GM11168 (cell line): ENCODE results near the gene ZNF536.
"Not testable (repeated sequence)": the region's sequence is repeated elsewhere in the genome, so short reads cannot be mapped to it uniquely, and the experiment has no call there.

ENCODE experiments used
- in situ Hi-C: fragments of 300-500 bp; cut with MboI; formaldehyde crosslinking; loops from one replicate; pipeline ENCODE4 v1.12.0; 2022; ENCODE audit warnings: low sequenced_read_pairs; ENCODE audit not compliant: unreplicated experiment

ZNF536 gene

DNA sequence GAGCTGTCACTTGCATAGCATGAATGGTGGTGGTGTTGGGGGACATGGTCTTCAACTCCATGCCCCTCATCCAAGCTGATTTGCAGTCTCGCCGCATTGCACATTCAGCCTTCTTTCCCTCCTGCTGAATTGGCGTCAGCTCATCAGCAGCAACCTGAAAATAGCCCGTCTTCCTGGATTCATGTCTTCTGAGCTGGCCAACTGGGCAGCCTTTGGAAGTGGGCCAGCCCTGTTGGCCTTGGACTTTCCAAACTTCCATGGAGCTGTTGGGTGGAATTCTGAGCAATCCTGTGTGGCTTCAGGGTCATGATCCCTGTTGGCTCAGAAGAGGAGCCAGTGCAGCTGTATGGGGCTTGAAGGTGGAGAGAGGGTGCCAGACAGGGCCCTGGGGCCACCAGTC, 68.8 kb downstream of the ZNF536 start:
- in situ Hi-C loops = no loop called here

DNA sequence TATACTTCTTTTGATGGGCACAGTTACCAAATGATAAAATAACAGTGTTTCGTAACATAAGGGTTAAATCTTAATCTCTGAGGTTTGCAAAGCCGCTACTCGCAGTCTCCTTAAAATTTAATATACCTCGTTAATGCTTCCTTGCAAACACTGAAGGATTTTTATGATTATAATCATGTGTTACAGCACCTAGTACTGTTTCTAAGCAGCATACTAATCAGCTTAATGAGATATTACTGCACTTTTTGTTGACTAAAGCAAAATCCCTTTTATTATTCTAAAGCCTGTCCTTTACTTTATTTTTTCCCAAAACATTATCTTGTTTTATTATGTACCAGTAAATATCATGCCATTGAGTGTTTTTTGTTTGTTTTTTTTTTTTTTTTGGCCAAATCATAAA, 70.5 kb downstream of the ZNF536 start:
- in situ Hi-C loops = no loop called here

DNA sequence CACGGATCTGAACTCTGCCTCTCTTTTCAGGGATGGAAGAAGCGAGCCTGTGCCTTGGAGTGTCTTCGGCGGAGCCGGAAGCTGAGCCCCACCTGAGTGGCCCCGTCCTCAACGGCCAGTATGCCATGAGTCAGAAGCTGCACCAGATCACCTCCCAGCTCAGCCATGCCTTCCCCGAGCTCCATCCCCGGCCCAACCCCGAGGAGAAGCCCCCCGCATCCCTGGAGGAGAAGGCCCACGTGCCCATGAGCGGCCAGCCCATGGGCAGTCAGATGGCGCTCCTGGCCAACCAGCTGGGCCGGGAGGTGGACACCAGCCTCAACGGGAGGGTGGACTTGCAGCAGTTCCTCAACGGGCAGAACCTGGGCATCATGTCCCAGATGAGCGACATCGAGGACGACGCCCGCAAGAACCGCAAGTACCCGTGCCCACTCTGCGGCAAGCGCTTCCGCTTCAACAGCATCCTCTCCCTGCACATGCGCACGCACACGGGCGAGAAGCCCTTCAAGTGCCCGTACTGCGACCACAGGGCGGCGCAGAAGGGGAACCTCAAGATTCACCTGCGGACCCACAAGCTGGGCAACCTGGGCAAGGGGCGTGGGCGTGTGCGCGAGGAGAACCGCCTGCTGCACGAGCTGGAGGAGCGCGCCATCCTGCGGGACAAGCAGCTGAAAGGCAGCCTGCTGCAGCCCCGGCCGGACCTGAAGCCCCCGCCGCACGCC, 71.5 kb downstream of the ZNF536 start:
- in situ Hi-C loops = no loop called here

DNA sequence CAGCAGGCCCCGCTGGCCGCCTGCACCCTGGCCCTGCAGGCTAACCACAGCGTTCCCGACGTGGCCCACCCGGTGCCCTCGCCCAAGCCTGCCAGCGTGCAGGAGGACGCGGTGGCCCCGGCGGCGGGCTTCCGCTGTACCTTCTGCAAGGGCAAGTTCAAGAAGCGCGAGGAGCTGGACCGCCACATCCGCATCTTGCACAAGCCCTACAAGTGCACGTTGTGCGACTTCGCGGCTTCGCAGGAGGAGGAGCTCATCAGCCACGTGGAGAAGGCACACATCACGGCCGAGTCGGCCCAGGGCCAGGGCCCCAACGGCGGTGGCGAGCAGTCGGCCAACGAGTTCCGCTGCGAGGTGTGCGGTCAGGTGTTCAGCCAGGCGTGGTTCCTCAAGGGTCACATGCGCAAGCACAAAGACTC, 72.1 kb downstream of the ZNF536 start:
- in situ Hi-C loops = no loop called here

DNA sequence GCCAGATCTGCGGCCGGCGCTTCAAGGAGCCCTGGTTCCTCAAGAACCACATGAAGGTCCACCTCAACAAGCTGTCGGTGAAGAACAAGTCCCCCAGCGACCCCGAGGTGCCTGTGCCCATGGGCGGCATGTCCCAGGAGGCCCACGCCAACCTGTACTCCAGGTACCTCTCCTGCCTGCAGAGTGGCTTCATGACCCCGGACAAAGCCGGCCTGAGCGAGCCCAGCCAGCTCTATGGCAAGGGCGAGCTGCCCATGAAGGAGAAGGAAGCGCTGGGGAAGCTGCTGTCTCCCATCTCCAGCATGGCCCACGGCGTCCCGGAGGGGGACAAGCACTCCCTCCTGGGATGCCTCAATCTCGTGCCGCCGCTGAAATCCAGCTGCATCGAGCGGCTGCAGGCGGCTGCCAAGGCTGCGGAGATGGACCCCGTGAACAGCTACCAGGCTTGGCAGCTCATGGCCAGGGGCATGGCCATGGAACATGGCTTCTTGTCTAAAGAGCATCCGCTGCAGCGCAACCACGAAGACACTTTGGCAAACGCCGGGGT, 72.6 kb downstream of the ZNF536 start:
- in situ Hi-C loops = no loop called here

DNA sequence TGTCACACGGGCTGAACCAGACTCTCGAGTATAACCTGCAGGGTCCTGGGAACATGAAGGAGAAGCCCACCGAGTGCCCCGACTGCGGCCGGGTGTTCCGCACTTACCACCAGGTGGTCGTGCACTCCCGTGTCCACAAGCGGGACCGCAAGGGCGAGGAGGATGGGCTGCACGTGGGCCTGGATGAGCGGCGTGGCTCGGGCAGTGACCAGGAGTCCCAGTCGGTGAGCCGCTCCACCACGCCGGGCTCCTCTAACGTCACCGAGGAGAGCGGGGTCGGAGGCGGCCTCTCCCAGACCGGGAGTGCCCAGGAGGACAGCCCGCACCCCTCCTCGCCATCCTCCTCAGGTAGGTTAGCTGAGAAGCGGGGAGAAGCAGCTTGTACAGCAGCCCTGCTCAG, 73.2 kb downstream of the ZNF536 start:
- in situ Hi-C loops = no loop called here

DNA sequence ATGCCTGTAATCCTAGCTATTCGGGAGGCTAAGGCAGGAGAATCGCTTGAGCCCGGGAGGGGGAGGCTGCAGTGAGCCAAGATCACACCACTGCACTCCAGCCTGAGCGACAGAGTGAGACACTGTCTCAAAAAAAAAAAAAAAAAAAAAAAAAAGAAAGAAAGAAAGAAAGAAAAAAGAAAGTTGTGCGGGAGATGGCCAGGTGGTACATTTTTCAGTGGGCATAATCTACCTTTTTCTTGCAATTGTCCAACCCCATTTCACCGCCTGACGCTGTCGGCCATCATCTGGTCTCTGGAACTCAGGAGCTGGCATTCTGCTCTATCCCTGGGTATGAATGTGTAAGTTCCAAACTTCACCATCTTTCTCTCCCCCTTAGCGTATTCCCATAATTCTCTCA, 73.9 kb downstream of the ZNF536 start:
- in situ Hi-C loops = not testable (repeated sequence)

DNA sequence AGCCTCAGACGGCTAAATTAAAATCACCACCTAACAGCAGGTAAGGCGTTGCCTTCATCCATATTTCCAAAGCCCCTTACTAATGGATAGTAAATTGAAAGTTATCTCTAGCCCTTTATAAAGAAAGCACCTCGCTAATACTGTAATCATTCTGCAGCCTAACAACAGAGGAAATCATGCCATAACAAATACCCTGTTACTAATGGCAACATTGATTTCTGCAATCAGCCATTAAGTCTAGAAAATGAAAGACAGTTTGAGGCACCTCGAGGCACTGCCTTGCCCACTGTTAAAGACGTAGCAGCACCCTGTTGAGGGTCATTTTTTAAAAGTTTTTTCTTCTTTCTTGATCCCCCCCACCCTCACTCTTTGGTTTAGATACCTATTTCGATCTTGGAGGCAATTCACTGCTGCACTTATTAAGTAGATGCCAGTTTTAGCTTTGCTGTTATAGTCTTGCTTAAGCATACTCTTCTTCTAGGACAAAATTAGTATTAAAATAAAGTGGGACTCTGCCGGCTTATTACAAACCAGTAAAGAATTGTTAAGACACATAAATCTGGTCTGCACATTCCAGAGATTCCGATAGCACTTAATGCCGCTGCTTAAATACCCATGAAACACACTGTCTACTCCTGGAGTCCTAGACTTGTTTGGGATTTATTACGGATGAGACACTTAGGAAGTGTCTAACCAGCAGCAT, 74.8 kb downstream of the ZNF536 start:
- in situ Hi-C loops = no loop called here

DNA sequence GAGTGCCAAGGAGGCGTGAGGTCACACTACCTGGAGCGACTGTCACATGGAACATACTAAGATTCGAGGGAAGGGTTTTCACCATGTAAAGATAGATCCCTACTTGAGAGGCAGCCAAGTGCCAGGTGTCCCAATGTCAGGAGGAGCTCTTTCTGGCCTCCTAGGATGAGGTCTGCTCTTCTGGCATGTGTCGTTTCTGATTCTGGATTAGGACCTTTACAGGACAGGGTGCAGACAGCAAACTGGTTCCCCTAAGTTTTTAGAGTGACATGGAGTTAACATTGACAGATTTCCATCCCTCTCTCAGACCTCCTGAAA, 75.3 kb downstream of the ZNF536 start:
- in situ Hi-C loops = no loop called here

DNA sequence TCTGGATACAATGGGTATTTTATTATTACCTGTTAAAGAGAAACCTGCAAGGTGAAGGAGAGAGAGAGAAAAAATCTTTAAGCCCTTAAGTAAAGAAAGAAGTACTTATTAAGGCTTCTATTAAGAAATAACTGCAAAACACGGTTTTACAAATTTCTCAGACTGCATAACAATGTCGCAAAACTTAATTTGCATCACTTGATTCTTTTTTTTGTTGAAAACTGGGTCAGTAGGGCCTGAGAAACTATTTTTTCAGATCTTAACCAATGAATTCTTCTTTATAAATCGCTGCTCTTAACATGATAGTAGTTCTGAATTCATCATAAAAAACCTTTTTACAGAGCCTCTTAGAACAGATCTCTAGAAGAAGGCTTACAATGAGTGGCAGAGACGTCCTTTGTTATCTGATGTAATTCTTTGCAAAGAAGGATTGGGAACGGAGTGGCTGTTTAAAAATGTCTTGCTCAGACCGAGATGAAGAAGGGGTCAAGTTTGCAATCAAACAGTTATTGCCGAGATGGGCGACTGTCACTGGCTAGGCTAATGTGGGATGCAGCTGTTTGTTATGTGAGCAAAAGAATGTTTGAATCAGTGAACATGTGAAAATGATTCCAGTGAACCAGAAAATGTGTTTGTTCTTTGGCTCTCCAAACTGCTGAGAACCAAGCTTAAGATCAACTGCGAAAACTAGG, 76.3 kb downstream of the ZNF536 start:
- in situ Hi-C loops = no loop called here

DNA sequence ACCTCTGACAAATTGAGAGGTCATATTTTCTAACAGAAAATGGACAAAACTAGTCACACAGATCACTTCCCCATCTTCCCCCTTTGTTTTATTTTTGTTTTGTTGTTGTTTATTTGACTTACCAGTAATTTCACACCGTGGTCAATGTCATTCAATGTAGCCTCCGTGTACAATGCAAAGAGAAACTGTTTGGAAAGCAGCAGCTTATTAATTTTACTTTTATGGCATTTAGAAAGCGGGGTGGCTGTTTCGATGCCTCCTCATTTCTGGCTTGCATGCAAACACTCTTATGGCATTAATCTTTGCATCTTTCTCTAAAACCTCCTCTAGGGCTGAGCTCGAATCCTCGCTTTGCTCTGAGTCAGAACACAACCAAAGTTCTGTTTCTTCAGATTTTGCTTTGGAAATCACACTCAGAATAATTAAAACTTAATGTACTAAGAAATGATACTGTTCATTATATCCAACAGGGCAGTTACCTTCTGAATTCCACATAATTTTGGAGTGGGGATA, 77.0 kb downstream of the ZNF536 start:
- in situ Hi-C loops = no loop called here

DNA sequence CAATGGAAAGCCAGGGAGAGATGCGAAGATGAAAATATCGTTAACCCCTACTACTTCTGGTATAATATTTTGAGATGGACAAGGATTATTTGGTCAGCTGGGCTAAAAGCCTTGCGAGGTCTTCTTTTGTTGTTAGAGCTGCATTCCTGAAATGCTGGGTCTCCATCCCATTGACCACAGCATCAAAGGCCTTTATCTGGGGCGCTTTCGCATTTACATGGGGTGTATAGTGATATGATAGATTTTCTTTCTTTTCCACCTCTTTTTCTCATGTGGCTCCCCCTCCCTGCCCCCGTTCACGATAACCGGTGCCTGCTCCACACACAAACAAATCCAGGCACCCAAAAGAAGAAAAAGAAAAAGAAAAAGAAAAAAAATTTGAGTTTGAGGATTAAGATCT, 77.5 kb downstream of the ZNF536 start:
- in situ Hi-C loops = no loop called here

DNA sequence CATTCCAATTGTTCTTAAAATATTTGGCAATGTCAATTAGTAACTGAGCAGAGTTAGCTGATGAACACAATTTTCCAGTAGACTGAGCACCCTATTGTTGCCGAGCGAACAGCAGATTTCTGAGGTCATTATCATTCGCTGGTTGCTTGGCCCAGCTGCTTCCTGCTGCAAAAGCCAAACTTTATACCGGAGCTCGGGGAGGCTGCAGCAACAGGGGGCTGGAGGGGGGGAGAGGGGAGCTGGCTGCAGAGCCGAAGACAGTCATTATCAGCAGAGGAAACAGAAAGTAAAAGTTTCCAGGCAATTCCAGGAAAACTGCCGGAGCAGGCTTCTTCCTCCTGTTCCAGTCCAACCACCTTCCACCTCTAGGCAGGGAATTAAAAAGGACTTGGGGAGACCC, 77.9 kb downstream of the ZNF536 start:
- in situ Hi-C loops = no loop called here

DNA sequence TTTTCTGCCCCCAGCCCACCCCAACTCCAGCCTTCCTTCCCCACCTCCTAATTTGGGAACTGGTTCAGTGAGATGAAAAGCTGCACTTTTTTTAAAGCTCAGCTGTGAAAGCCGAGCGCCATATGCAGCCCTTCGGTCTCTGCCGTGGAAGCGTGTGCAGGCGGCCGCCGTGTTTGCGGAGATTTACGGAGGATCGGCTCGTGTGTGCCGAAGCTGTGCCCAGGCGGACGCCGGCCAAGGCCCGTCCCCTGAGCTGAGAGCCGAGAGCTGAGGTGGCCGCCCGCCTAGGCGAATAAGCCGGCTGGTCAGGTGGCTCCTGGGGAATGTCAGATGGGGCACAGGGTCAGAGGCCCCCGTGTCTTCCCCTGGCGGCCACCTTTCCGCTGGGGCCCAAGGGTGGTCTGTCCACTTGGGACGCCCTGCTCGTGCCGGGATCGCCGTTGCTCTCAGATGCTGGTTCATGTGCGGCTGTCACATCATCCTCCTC, 78.7 kb downstream of the ZNF536 start:
- in situ Hi-C loops = no loop called here

DNA sequence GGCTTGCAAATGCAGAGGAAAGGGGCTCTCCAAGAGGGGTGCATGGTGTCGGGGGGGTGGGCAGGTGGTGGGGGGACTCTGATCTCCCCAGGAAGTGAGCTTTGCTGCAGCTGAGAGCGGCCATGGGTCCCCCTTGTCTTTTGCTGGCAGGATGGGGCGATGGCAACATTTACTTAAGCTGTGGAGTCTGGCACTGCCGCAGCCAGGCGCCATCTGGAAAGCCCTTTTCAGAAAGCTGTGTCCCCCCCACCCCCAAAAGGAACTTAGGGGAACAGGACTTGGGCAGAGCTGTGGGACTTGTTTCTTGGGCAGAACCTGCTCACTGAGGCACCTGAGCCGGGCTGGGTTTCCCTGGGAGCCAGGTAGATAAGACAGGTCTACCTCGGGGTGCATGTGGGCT, 80.7 kb downstream of the ZNF536 start:
- in situ Hi-C loops = no loop called here

DNA sequence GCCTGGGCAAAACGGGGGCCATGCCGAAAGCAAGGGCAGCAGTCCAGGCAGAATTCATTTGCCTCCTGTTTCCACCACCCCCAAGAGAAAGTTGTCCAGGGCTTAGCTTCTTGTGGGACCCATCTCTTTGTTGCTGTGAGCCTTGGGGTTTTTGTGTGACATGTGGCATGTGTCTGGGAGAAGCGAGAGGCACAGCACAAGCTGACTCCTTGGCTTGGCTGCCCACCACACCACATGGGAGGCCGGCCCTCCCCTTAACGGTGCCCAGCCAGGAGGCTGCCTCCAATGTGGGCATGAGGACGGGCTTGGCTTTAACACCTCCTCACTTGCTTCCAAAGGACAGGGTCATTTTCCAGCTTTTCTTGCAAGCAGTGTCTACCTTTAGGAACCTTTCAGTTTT, 81.6 kb downstream of the ZNF536 start:
- in situ Hi-C loops = no loop called here

DNA sequence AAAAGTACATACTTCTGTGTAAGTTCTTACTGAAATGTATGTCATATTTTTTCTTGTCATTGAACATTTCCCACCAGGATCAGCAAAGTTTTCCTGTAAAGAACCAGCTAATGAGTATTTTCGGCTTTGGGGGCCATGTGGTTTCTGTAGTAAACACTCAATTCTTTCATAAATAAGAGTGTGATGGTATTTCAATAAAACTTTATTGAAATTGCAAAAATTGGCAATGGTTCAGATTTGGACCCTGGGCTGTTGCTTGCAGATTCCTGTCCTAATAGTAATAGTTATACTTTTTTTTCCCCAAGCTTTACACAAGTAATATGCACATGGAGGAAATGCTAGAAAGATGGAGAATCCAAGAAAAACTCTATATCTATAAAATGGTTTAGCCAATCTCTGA, 83.7 kb downstream of the ZNF536 start:
- in situ Hi-C loops = no loop called here

DNA sequence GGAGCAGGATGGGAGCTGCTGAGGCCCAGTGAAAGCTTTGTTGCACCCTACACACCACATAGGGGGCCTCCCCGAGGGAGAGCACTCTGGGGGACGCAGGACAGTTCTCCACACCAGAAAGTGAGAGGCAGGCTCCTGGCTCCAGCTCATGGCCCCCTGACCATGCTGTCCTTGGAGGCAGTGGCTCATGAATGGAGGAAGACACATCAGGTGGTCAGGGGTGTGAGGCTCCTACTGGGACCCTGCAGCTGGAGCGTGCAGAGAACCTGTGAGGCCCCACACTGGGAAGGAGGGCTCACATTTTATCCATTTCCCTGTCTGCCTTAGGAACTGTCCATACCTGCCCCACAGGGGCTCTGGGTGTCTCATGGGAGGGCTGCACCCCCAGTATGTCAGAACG, 85.3 kb downstream of the ZNF536 start:
- in situ Hi-C loops = no loop called here

DNA sequence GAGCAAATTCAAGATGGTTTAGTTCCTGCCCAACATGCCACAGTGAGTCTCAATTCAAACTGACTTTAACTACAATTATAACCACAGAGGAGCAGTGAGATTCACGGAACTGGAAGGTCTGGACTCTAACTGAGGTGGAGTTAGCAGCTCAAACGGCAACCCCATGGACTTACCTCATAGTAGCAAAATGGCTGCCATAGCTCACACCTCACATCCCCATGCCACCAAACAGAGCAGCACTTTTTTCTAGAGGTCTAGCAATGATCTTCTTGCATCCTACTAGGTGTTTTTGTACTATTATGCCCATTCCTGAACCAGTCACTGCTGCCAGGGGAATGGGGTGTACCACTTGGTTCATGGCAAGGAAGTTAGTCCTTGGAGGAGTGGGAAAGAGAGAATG, 87.7 kb downstream of the ZNF536 start:
- in situ Hi-C loops = no loop called here

DNA sequence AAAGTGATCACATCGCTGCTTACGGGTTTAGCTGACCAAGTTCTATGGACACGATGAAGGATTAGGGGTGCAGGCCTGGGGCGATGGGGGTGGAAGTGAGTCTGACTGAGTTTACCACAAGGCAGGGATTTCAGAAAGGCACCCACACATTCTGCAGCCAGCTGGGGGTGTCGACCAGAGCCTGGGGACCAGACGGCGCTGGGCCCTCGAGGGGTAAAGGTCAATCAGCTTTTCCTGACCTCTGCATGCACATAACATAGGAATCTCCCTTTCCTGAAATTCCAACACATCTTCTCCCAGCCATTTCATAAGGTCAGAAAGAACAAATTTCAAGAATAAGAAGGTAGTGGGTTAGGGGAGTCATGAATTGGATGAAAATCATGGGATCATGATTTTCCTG, 92.0 kb downstream of the ZNF536 start:
- in situ Hi-C loops = no loop called here

DNA sequence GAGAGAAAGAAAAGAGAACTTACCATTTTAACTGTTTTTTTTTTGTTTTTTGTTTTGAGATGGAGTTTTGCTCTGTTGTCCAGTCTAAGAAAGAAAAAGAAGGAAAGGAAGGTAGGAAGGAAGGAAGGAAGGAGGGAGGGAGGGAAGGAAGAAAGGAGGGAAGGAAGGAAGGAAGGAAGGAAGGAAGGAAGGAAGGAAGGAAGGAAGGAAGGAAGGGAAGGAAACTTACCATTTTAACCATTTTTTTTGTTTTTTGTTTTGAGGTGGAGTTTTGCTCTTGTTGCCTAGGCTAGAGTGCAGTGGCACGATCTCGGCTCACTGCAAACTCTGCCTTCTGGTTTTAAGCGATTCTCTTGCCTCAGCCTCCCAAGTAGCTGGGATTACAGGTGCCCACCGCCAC, 94.4 kb downstream of the ZNF536 start:
- in situ Hi-C loops = not testable (repeated sequence)
